GM18858 (cell line): ENCODE data around the gene NDRG2.
"Not testable (repeated sequence)": the region's sequence is repeated elsewhere in the genome, so short reads cannot be mapped to it uniquely, and the experiment has no call there.

Experiments
- ATAC-seq: cut with Tn5 transposase; IDR thresholded peaks from one replicate; pipeline ENCODE4 v1.9.1; 2021; ENCODE audit not compliant: unreplicated experiment

The NDRG2 gene

DNA sequence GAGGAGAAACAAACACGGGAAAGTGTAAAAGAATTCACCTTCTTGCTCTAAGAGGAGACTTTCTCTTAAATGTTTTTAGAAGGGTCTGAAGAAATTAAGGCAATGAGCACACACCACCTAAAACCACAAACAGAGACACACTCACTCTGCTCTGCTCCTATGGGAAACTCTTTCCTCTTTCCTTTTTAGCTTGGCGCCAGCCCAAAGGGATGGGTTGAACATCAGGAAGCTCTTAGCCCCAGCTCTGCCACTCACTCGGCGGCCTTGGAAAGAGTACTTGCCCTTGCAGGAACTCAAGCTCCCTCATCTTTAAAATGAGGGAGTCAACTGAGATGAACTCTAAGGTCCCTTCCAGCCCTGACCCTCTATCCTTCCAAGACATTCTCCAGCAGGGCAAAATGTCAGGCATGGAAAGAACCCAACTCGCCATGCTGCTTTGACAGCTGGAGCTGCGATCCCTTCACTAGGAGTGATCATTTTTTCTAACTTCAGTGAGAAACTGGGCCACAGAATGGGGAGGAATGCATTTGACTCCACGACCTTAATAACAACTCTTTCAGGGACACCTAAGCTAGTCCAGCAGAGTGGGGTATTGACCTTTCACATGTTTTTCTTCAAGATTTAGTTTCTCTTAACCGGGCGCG is 31.8 kb upstream of the NDRG2 start:
- no peak for ATAC-seq

DNA sequence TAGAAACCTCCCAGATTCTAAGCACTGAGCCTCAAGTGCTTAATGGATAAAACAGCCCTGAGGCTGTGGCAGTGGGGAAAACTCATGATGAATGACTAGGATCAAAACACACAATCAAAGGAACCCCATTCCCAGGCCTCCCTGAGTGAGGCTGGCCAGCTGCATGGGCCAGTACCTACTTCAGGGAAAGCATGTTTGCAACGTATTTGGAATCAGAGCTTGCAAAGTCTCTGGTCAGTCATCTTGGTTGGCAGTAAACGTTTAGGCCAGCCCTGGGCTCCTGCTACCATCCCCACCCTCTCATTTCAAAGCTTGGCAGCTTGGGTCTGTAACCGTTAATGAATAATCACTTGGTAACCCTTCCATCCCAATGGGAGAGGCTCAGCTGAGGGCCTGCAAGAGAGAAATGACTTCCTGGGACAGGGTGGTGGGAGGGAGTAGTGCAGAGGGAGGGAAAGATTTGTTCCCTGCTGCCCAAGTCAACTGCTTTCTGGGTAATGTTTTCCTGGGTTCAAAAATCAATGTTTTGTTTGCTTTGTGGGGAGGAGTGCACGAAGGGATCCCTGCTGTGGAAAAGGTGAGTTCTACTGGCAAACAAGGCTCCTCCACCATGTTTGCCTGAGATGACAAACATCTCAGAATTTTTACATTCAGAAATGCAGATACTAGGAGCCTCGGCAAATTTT is 30.7 kb upstream of the NDRG2 start:
- ATAC-seq = no peak

DNA sequence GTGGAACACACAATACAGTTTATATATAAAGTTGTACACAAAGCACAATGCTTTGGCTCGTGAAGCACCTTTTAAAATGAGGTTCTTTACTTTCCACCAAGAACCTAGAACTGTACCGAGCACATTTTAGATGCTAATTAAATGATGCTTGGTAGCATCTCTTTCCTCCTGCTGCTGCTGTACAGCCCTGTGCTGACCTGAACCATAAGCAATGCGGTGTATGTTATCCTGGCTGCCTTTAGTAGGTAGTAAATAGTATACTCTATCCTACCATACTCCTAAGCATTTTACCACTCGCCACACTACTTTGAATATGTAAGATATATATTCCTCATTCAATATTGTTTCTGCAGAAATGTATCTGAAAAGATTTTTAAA is 29.9 kb upstream of the NDRG2 start:
- ATAC-seq = no peak

DNA sequence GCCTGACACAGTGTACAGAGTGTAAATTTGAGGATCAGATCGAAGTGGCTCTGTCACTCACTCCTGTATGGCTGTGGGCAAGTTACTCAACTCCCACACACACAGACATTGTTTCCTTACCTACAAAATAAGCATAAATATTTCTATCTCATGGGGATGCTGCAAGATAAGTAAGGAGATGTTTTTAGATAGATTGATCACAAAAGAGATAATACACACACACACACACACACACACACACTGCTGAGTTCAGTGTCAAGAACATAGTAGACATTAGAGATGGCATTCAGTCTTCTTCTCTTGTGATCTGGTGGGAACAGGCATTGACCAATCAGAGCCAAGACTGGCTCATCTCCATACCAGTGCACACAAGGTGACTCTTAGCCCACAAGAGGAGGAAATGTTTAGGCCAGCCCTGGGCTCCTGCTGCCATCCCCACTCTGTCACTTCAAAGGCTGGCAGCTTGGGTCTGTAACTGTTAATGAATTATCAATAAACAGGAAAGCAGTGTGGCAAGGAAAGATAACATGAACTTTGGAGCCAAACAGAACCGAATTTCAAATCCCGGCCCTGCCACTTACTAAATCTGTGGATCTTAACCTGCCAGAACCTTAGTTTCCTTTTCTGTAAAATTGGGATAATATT is 29.4 kb upstream of the NDRG2 start:
- ATAC-seq = no peak

DNA sequence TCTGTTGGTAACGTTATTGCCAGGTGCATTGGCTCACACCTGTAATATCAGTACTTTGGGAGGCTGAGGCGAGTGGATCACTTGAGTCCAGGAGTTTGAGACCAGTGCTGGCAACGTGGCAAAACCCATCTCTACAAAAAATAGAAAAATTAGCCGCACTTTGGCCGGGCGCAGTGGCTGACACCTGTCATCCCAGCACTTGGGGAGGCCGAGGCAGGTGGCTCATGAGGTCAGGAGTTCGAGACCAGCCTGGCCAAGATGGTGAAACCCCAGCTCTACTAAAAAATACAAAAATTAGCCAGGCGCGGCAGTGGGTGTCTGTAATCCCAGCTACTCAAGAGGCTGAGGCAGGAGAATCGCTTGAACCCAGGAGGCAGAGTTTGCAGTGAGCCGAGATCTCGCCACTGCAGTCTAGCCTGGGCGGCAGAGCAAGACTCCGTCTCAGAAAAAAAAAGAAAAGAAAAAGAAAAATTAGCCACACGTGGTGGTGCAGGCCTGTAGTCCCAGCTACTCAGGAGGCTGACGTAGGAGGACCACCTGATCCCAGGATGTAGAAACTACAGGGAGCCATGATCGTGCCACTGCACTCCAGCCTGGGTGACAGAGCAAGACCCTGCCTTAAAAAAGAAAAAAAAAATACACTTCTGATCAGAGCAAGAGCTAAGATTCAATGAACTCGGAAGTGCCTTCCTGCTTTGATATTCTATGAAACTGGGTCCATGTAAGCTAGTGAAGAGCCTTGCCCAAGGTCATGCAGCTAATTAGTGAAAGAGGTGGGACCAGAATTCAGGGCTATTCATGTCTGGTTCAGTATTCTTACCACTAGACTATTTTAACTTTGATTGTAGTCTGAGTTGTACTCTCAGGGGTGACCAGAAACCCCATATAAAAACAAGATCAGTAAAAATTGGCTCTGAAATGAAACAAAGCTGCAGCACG is 28.6 kb upstream of the NDRG2 start:
- no peak for ATAC-seq

DNA sequence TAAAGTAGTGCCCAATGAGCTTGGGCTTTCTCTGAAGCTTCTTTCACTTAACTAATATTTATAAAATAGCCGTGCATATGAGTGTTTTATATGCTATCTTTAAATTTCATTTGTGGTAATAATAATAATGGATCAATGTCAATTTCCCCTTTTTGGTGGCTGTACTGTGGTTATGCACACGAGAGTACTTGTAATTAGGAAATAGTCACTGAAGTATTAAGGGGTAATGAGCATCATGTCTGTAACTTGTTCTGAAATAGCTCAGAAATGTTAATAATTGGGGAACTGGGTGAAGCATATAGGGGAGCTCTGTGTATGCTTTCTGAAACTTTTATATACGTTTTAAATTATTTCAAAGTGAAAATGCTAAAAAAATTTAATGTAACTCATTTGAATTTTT is 25.7 kb upstream of the NDRG2 start:
- ATAC-seq = no peak

DNA sequence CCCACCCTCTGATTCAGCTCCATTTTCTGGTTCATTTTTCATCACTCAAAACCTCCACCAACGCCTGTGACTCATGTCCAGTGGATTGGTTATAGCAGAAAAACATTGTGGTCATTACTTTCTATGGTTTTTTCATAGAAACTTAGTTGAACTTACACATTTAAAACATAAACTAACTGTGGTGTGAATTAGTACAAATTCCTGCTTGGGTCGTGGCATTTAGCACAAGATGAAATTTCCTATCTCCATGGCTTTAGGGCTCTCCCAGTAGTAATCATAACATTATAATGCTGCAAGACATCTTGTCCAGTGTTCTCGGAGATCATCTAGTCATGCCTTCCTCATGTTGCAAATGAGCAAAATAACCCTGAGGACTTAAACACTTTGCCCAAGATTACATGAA is 24.4 kb upstream of the NDRG2 start:
- no peak for ATAC-seq

DNA sequence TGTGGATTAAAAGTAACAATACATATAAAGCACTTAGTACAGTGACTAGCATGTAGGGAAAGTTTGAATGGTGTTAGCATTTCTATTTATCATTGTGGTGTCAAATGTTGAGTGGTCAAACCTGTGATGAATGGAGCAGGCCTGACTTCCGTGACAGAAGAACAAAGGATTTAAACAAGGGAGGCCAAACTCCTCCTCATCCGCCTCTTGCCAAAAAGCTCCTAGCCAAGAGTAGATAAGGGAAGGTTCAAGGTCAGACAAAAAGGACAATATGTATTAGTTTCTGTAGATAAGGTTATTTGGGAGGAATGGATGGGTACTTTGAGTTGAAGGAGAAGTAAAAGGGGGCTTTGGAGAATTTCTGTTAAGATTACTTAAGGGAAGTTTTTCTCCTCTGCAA is 23.8 kb upstream of the NDRG2 start:
- no peak for ATAC-seq

DNA sequence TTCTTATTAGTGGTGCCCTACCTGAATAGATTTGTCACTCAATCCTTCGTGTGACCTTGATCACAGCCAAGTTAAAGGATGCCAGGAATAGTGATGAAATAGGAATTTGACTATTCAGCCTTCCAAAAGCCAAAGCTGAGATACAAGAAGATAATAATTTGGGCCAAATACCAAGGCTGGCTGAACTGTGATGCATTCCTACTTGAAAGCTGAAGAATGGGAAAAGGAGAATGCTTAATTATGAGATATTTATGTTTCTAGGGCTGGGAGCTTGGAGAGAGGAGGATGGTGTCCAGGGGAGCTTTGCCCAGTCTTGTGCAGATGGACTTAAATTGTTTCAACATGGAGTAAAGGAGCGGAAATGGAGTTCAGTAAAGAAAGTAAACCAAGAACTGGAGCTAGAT is 22.5 kb upstream of the NDRG2 start:
- no peak for ATAC-seq

DNA sequence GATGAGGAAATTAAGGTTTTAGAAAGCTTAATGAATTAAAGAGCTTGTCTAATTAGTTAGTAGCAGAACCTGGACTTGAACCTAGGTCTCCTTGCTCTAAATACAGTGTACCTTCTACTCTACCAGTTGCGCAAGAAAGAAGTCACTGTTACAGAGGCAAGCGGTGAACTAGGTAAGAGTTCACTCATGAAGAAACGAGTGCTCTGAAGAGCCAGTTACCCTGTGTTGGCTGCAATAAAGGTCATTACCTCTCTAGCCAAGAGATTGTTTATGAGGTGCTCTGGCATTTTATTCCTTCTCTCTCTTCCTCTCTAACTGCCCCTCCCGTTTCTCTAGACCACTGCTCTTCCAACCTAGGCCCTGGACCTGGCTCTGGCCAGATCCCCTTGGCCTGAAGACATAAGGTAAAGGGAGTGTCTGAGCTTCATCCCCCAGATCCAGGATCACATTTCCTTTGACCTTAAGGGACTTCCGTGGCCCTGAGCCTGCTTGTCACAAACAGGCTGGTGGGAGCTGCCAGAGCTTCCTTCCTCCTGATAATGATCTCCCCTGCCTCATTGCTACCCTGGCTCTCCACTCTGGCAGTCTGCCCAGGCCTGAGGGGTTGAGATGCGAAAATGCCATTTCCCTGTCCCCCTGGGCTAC is 19.2 kb upstream of the NDRG2 start:
- ATAC-seq = no peak

DNA sequence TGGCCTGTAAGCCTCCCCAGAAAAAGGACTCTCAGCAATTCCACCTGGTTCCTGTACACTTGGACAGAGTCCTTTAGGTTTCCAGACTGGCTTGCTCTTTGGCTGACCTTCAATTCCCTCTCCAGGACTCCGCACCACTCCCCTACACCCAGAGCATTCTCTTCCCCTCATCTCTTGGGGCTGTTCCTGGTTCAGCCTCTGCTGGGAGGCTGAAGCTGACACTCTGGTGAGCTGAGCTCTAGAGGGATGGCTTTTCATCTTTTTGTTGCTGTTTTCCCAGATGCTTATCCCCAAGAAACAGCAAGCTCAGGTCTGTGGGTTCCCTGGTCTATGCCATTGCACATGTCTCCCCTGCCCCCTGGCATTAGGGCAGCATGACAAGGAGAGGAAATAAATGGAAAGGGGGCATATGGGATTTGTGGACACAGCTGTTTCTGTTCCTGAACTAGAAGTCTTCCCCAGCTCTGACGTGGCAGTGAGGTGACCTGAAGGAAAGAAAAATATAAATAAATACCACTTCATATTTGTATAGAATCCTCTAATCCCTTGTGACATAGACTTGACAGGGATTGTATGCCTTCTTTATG is 18.6 kb upstream of the NDRG2 start:
- no peak for ATAC-seq

DNA sequence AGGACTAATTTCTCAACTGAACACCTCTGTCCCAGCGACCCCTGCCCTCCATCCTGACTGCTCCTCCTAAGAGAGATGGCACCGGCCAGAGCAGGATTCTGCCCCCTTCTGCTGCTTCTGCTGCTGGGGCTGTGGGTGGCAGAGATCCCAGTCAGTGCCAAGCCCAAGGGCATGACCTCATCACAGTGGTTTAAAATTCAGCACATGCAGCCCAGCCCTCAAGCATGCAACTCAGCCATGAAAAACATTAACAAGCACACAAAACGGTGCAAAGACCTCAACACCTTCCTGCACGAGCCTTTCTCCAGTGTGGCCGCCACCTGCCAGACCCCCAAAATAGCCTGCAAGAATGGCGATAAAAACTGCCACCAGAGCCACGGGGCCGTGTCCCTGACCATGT is 18.1 kb upstream of the NDRG2 start:
- no peak for ATAC-seq

DNA sequence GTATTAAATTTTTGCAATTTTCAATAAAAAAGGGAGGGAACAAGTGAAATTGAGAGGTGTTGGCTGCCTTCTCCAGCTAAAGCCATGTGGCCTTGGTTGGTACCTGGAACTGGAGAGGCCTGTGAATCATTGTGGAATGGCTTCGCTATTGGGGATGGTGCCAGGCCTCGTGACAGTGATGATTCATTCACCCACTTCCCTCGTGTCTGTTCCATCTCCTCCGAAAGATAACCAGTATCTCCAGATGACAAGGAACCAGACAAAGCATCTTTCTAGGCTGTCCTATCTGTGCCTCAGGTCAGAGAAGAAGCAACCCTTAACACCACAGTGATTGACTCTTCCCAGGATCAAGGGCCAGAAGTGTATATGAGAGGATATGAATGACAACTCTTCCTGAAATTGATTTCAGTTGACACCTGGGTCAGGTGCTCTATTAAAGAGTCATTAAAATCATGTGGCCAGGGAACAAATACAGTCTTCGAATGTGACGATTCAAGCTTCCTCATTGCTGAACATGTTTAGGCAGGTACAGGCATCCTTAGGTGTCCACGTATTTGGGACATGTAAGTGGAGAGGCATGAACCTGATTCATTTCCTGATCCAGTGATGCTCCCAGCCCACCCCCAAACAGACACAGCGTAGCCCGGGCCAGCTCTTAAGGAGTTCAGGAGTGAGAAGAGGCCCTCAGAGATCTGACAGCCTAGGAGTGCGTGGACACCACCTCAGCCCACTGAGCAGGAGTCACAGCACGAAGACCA is 17.0 kb upstream of the NDRG2 start, which contains the start of gene RNASE7:
RNASE7 (plus strand) TSS at position 687 of the 758 bp plus-strand sequence. CDS start 631 bp downstream, outside the sequence.
- ATAC-seq = no peak

DNA sequence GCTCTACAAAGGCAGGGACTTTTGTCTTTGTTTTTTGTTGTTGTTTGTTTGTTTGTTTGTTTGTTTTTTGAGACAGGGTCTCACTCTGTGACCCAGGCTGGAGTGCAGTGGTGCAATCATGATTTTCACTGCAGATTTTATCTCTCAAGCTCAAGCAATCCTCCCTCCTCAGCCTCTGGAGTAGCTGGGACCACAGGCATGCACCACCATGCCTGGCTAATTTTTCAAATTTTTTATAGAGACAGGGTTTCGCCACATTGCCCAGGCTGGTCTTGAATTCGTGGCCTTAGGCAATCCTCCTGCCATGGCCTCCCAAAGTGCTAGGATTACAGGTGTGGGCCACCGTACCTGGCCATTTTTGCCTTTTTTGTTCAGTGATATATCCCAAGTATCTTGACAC is 16.1 kb upstream of the NDRG2 start:
- not testable (repeated sequence) for ATAC-seq

DNA sequence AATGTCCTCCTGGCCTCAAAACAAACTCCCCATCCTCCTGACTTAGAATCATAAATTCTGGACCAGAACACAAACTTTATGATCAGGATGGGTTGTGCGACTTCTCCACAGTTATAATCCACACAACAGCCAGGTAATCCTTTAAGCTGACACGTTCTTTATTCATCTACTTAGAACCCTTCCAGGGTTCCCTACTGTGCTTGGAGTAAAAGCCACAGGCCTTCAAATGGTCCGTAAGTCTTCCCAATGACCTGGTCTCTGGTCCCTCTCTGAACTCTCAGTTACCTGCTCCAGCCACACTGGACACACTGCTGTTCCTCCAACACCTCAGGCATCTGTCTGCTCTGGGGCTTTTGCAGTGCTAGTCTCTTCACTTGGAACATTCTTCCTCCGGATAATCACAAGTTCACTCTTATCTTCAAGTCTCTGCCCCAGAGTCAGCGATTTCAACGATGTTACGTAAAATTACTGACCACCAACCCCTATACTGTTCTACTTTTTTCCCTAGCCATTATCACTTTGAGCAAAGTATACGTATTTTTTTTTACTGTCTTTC is 15.6 kb upstream of the NDRG2 start:
- ATAC-seq = no peak

DNA sequence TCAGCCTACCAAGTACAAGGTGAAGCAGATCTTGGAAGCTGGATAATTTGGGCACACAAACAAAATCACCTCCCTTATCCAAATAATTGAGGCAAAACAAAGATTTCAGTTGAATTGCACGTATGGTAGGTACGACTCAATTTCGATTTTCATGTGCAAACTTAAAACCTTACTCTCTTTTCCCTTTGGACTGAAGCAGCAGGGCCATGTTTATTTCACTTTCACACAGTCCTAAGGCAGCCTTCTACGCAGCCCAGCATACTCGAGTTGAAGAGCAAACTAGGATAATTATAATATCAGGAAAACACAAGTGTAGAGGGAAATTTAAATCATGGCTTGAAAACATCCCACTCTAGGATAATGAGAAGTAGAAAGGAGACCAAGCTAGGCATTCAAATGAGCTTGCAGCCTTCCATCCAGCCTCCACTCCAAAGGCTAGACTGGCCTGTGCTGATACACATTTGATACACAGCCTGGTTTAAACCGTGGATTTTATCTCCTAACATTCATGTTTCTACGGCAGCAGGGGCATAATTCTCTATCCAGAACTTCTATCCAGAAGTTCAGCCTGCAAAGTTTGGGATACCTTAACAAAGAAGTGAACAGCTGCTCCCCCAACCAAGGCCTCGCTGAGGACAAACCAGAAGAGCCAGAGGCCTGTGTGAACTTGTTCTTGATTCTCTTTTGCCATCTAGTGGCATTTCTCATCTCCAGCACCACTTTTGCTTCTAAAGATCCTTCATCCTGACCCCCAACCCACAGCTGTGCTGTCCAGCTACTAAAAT is 14.9 kb upstream of the NDRG2 start:
- no peak for ATAC-seq

DNA sequence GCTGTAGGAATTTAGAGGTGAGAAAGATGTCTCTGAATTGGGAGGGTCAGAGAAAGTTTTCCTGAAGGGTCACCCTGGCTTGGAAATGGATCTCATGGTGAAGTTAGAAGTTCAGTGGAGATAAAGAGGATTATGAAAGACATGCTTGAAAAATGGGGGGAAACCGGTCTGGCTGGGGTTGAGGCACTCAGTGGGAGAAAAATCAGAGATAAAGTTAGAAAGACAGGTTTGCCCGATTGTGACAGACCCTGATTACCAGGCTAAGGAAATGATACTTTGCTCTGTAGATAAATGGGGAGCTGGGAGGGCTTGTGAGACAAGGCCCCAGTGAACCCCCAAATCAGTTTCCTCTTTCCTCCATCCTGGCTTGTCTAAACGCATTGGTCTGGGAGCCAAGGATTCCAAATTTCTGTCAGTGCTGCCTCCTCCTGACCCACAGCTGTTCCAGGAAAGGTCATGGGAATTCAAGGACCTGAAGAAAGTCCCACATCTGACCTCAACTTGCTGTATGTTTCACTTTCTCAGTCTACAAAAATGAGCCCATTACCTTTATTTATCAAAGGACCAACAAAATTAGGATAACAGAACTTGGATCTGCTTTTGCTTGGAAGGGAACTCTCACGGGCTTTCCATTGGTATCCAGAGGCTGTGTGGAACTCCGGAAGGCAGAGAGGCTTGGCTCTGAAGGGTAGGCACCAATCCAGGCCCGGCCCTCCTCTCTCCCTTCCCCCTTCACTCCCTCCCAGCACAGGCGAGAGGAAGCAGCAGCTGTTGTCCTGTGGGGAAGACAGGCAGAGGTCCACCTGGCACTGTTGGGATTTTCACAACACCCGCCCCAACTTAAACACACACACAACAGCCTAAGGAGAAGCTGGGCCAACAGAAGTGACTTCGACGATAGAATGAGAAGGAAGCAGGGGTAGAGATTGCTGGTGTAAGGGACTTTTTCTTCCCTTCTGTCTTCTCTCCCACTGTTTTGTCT is 13.9 kb upstream of the NDRG2 start:
- no peak for ATAC-seq
